CD4-positive, alpha-beta T cell (primary cell): ENCODE results near the gene PRM1. TPM values are rescaled to one million over a fixed set of nuclear protein-coding genes. Genes with fewer than 3 reads are reported as not detected.

Experiments used
- ATAC-seq: fragments of 200-7000 bp; cut with Tn5 transposase; one replicate; pipeline ENCODE4 v1.10.0; 2022; ENCODE audit warnings: mild to moderate bottlenecking; ENCODE audit not compliant: poor library complexity
- CTCF ChIA-PET: fragments of 350-600 bp; sonication (Branson Sonifier 250); formaldehyde crosslinking; loops from one replicate; lab custom pipeline; 2021; ENCODE audit warnings: antibody characterized with exemption, inconsistent platforms; lab: Charles Lee
- POLR2A ChIA-PET: fragments of 350-600 bp; sonication (Branson Sonifier 250); formaldehyde crosslinking; loops from one replicate; lab custom pipeline; 2021; ENCODE audit warnings: antibody characterized with exemption, inconsistent platforms; lab: Charles Lee
- DNase-seq, 14 experiments: peaks; one replicate each; pipeline ENCODE4 v3.0.0-alpha.2; 2013 to 2020; ENCODE audit warnings: mixed read lengths in 2 of 14
- H3K27ac ChIP-seq, 2 donors: one replicate each; pipeline versions ENCODE4 v1.5.1 to v1.7.0; 2013; ENCODE audit warnings: low read length in 2 of 2, low read depth in 1 of 2, mild to moderate bottlenecking in 1 of 2
- H3K27me3 ChIP-seq, 2 experiments: 1 replicate in 1 of 2; 2 replicates in 1 of 2; pipeline versions ENCODE4 v1.6.1 to v1.7.0; 2013; ENCODE audit warnings: low read length in 2 of 2, control low read depth in 1 of 2, mild to moderate bottlenecking in 1 of 2, moderate library complexity in 1 of 2; ENCODE audit not compliant: insufficient read depth in 2 of 2, control insufficient read depth in 1 of 2
- H3K36me3 ChIP-seq: one replicate; pipeline ENCODE4 v1.6.1; 2013; ENCODE audit warnings: low read length, control low read depth; ENCODE audit not compliant: insufficient read depth
- H3K4me1 ChIP-seq: one replicate; pipeline ENCODE4 v1.6.1; 2013; ENCODE audit warnings: low read length, control low read depth; ENCODE audit not compliant: insufficient read depth
- H3K4me3 ChIP-seq: one replicate; pipeline ENCODE4 v1.5.1; 2013; ENCODE audit warnings: mild to moderate bottlenecking, low read length, moderate library complexity
- H3K9me3 ChIP-seq, 2 experiments: 1 replicate in 1 of 2; 2 replicates in 1 of 2; pipeline versions ENCODE4 v1.6.1 to v1.7.0; 2013; ENCODE audit warnings: low read length in 2 of 2, mild to moderate bottlenecking in 2 of 2, control low read depth in 1 of 2, moderate library complexity in 1 of 2; ENCODE audit not compliant: control insufficient read depth in 1 of 2, insufficient read depth in 1 of 2
- H3K27ac Mint-ChIP-seq: one replicate; pipeline ENCODE4 v1.8.0; 2020; ENCODE audit warnings: mixed read lengths
- H3K27me3 Mint-ChIP-seq: one replicate; pipeline ENCODE4 v1.8.0; 2021; ENCODE audit warnings: mixed read lengths
- H3K36me3 Mint-ChIP-seq: one replicate; pipeline ENCODE4 v1.8.0; 2021; ENCODE audit warnings: low read depth, mixed read lengths
- H3K4me1 Mint-ChIP-seq: one replicate; pipeline ENCODE4 v1.8.0; 2021; ENCODE audit warnings: low read depth, mixed read lengths
- H3K4me3 Mint-ChIP-seq: one replicate; pipeline ENCODE4 v1.8.0; 2020; ENCODE audit warnings: mild to moderate bottlenecking, mixed read lengths
- H3K9me3 Mint-ChIP-seq: one replicate; pipeline ENCODE4 v1.8.0; 2020; ENCODE audit warnings: mixed read lengths
- CTCF ChIP-seq: fragments of 200-600 bp; IDR thresholded peaks from one replicate; pipeline ENCODE4 v1.8.0; 2022; ENCODE audit warnings: antibody characterized with exemption, mild to moderate bottlenecking
- intact Hi-C, 2 experiments: fragments of 100-400 bp; cut with DNase I in 1 of 2; cut with micrococcal nuclease in 1 of 2; formaldehyde crosslinking; loops; one replicate each; pipeline versions ENCODE4 v1.15.1 to v1.9.0; 2023 to 2025; cut with DNase I, micrococcal nuclease
- total RNA-seq, 174 experiments: library from RNA in 2 of 174; stranded (reverse) in 2 of 174; gene quantifications; one replicate each; pipeline ENCODE4 v1.2.3 and lab custom pipeline; 2021 to 2026

The PRM1 gene
- total RNA-seq, 2 experiments from 2014 or later: not detected

DNA sequence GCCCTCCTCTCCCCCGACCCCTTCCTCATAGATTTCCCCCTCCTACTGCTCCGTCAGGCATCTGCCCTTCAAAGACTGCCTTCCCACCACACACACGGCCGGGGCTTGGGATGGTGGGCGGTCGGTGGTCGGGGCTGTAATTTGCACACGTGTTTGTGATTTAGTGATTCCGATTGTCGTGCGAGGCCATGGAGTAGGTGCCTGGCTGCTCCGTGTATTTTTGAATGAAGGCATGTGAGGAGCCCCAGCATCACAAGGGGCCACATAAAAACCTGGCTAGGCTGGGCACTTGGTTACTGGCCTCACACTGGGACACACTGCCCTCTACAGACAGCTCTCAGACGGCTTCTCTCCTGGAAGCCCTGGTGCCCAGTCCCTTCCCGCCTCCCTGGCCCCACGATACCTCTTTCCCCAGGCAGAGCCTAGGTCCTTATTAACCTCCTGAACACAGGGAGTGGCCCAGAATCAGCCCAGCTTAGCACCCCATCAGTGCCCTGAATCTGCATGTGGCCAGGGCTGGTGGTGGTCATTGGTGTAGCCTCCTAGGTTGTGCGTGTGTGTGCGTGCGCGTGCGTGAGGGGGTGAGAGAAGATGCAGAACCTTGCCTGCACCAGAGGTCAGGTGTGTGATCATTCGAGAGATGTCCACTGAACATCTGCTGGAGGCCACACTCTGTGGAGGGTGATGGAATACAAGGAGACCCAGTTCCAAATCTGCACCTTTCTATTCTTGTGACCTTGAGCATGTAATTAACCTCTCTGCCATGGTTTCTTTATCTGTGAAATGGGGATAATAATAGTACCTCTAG, 23.8 kb downstream of the PRM1 start:
- CTCF ChIA-PET: interaction anchor here (0.6 to 5.6 kb wide), 11 partner anchors 31 to 485 kb away, joined by 3 to 50 read pairs (median 5); partner anchors contain the start of gene TXNDC11
- peaks cover 25% of the 10 kb centered on the region for H3K36me3 Mint-ChIP-seq
- peak; percentile 58 for TF ChIP-seq CTCF
- Histone ChIP-seq H3K9me3 (no peaks in the 10 kb centered on the region), H3K4me1 (peaks cover 54% of the 10 kb centered on the region), H3K27ac (no peak overlapping the region), H3K27me3 (no peaks in the 10 kb centered on the region), H3K4me3 (peak overlapping the region; percentile 96), H3K36me3 (peaks cover 5% of the 10 kb centered on the region)
- peak overlapping the region; percentile 99 for H3K4me3 Mint-ChIP-seq
- intact Hi-C loops: loop anchor here (1.0 to 10.0 kb wide), 8 partner anchors 40 to 657 kb away; partner anchors contain the start of genes GSPT1 (in 1 of the 2), RMI2 (in 1 of the 2) and TXNDC11 (in 1 of the 2)
- peak in 12 of 14 experiments; percentile 38 to 86 (median 55) for DNase-seq
- no peaks in the 10 kb centered on the region for H3K9me3 Mint-ChIP-seq
- POLR2A ChIA-PET: interaction anchor here (0.6 to 8.5 kb wide), 17 partner anchors 11 to 626 kb away, joined by 3 to 195 read pairs (median 14); partner anchors contain the start of genes DEXI and TXNDC11
- peak; percentile 9 for ATAC-seq
- H3K4me1 Mint-ChIP-seq: peaks cover 49% of the 10 kb centered on the region
- H3K27ac Mint-ChIP-seq: peak overlapping the region; percentile 97
- H3K27me3 Mint-ChIP-seq: no peaks in the 10 kb centered on the region

- CTCF ChIA-PET: interaction anchor here (0.6 to 5.6 kb wide), 12 partner anchors 23 to 486 kb away, joined by 3 to 50 read pairs (median 6); partner anchors contain the start of gene TXNDC11
- ATAC-seq (no peak), DNase-seq (peak in 5 of 14 experiments; percentile 9 to 63 (median 27))
- Mint-ChIP-seq H3K4me1 (peaks cover 55% of the 10 kb centered on the region), H3K27ac (peak overlapping the region; percentile 97), H3K36me3 (peaks cover 31% of the 10 kb centered on the region), H3K27me3 (no peaks in the 10 kb centered on the region), H3K4me3 (peak overlapping the region; percentile 99), H3K9me3 (no peaks in the 10 kb centered on the region)
- Histone ChIP-seq H3K27me3 (no peaks in the 10 kb centered on the region), H3K4me1 (peaks cover 60% of the 10 kb centered on the region), H3K4me3 (peak overlapping the region; percentile 96), H3K9me3 (no peaks in the 10 kb centered on the region), H3K27ac (peak overlapping the region; percentile 74 to 83), H3K36me3 (peaks cover 7% of the 10 kb centered on the region)
- TF ChIP-seq CTCF: no peak
- POLR2A ChIA-PET: interaction anchor here (0.5 to 8.5 kb wide), 39 partner anchors 9 to 540 kb away, joined by 3 to 195 read pairs (median 5); partner anchors contain the start of genes CLEC16A, DEXI, TXNDC11 and ZC3H7A
- intact Hi-C loops: loop anchor here (1.0 to 10.0 kb wide), 9 partner anchors 41 to 658 kb away; partner anchors contain the start of genes GSPT1 (in 1 of the 2), RMI2 (in 1 of the 2) and TXNDC11 (in 1 of the 2)
Observed at GRCh38 chr16:11256661-11257130, 24.4 kb downstream of the PRM1 start.
